Aorta (tissue), 5 donors: ENCODE results near the gene UTP25. TPM values are rescaled to one million over a fixed set of nuclear protein-coding genes. Genes with fewer than 3 reads are reported as not detected.

Experiments
- ATAC-seq: fragments of 200-7000 bp; cut with Tn5 transposase; one replicate; pipeline ENCODE4 v1.9.1; 2022; ENCODE audit warnings: moderate library complexity; ENCODE audit not compliant: low FRiP score
- DNase-seq, 2 donors: peaks; one replicate each; pipeline ENCODE4 v3.0.0-alpha.2; 2020
- H3K27ac ChIP-seq, 2 donors: one replicate each; pipeline ENCODE4 v1.5.1; 2013; ENCODE audit warnings: low read length in 2 of 2, mild to moderate bottlenecking in 2 of 2, moderate library complexity in 2 of 2, control low read depth in 1 of 2, inconsistent platforms in 1 of 2, low read depth in 1 of 2
- H3K27me3 ChIP-seq, 2 donors: one replicate each; pipeline ENCODE4 v1.6.1; 2013; ENCODE audit warnings: control low read depth in 1 of 2, low read length in 1 of 2, mild to moderate bottlenecking in 1 of 2, moderate library complexity in 1 of 2; ENCODE audit not compliant: insufficient read depth in 2 of 2, control insufficient read depth in 1 of 2
- H3K36me3 ChIP-seq, 2 donors: one replicate each; pipeline ENCODE4 v1.6.1; 2013; ENCODE audit warnings: control low read depth in 1 of 2, low read length in 1 of 2, mild to moderate bottlenecking in 1 of 2; ENCODE audit not compliant: insufficient read depth in 2 of 2, control insufficient read depth in 1 of 2
- H3K4me1 ChIP-seq, 2 donors: one replicate each; pipeline ENCODE4 v1.6.1; 2013; ENCODE audit warnings: low read length in 2 of 2, control low read depth in 1 of 2, mild to moderate bottlenecking in 1 of 2, moderate library complexity in 1 of 2; ENCODE audit not compliant: insufficient read depth in 2 of 2, control insufficient read depth in 1 of 2
- H3K4me3 ChIP-seq, 2 donors: one replicate each; pipeline ENCODE4 v1.5.1; 2013; ENCODE audit warnings: low read length in 2 of 2, control low read depth in 1 of 2, mild to moderate bottlenecking in 1 of 2
- H3K9me3 ChIP-seq: one replicate; pipeline ENCODE4 v1.6.1; 2013; ENCODE audit warnings: mild to moderate bottlenecking, low read length; ENCODE audit not compliant: control insufficient read depth
- WGBS, 2 donors: extraction: QIAGEN DNeasy Blood & Tissue Kit; methylation state at CpG; one replicate each; pipeline ENCODE4 v1.1.7; 2013; 5-methylcytosine and 5-hydroxymethylcytosine counted together
- intact Hi-C, 2 donors: fragments of 100-400 bp; cut with DNase I; formaldehyde crosslinking; loops; one replicate each; pipeline versions ENCODE4 v1.14.2 to v1.15.0; 2022
- polyA plus RNA-seq, 2 donors: library from polyadenylated mRNA; stranded (reverse); fragments of 200-250 nt; gene quantifications; one replicate each; pipeline ENCODE4 v1.2.3, GENCODE V29; 2013
- total RNA-seq, 2 donors: library from RNA; stranded (reverse); fragmentation: NEBNext Ultra II Directional; extraction: Animal tissue kit (Norgen Biotek cat#: 25700); gene quantifications; one replicate each; pipeline ENCODE4 v1.2.1, GENCODE V29; 2021
- donor health status: healthy with polysubstance abuse.
- donor health status: Bipolar disorder and iron deficiency.
- donor health status: DM: no; HTN: no; CAD: no.
- donor health status: DM: no; HTN: no; CAD: no.
- donor health status: DM: yes; HTN: yes; CAD: no.

The UTP25 gene
- total and polyA plus RNA-seq, 4 donors, result 0.50 to 8.1 (median 5.1) TPM

DNA sequence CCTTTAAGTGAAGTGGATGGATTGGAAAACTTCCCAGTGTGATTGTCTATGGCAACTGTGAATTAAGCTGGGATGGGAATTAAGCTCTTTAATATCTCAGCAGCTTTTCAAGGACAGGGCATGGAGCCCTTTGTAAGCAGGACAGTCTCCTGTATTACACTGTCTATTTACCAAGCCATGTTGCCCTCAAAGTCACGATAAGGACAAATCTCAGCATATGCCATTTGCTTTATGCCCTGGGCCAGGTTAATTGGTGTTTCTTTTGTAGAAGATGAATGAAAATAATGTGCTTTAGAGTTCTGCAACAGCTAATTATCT lies 17.6 kb downstream of the UTP25 start:
- 83 to 91% methylated on average over 1 of the region's 1 CpG for WGBS, 2 donors
- Histone ChIP-seq H3K27me3 (no peaks in the 10 kb centered on the region), H3K4me1 (no peaks in the 10 kb centered on the region), H3K27ac (no peak overlapping the region), H3K36me3 (peaks cover 9 to 11% of the 10 kb centered on the region in 2 donors), H3K9me3 (no peaks in the 10 kb centered on the region), H3K4me3 (no peak overlapping the region)
- DNase-seq (no peak), ATAC-seq (no peak)
- intact Hi-C loops, result no loop called here

DNA sequence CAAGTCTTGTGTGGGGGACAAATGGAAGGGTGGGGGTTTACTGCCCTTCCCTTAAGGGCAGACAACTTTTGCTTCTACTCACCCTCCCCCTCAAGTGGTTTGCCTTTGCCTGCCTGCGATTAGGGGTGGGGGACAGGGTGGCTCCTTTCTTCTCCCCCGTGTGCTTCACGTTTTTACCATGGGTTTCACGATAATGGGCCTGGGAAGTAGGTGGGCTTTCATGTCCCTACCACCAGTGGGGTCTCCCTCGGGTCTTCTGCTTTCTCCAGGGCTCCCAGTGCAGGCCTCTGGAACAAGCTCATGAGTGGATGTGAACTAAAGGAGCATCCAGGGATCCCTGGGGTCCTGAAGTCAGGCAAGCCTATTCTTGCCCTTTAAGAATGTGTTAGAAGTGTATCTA lies 21.6 kb downstream of the UTP25 start:
- Histone ChIP-seq H3K36me3 (peaks cover 4 to 5% of the 10 kb centered on the region in 2 donors), H3K4me1 (no peaks in the 10 kb centered on the region), H3K27me3 (no peaks in the 10 kb centered on the region), H3K4me3 (no peak overlapping the region), H3K27ac (no peak overlapping the region), H3K9me3 (no peaks in the 10 kb centered on the region)
- DNase-seq, result no peak
- no peak for ATAC-seq
- WGBS, 2 donors, result 86 to 88% methylated on average over 5 of the region's 5 CpGs
- intact Hi-C loops, result no loop called here

DNA sequence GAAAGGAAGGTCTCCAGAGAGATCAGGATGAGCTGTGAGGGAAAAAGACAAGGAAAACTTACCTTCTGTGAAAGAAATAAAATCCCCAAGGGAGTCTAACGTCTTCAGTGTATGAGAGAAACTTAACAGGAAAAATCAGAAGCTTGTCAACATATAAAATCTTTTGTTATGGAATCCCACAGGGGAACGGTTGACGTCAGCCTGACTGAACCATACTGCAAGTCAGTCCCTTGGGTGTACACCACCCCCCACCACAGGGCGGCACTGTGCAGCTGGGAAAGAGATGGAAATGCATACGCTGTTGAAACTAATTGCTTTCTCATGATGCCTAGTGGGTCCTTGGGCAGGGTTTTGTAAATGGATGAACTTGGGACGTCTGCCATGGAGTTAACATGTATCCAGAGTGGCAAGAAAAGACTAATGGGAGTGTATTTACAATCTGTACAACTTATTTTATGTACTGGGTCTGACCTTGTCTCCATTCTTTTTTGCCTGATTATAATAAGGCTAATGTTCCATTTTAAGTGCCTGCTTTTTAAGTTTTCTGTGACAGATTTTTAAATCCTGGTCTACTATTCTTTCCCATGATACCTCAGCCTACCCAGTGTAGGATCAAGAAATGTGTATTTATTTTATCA lies 22.7 kb downstream of the UTP25 start:
- intact Hi-C loops, result no loop called here
- 46 to 58% methylated on average over 6 of the region's 6 CpGs for WGBS, 2 donors
- peaks cover 3 to 5% of the 10 kb centered on the region in 2 donors for H3K36me3 ChIP-seq

DNA sequence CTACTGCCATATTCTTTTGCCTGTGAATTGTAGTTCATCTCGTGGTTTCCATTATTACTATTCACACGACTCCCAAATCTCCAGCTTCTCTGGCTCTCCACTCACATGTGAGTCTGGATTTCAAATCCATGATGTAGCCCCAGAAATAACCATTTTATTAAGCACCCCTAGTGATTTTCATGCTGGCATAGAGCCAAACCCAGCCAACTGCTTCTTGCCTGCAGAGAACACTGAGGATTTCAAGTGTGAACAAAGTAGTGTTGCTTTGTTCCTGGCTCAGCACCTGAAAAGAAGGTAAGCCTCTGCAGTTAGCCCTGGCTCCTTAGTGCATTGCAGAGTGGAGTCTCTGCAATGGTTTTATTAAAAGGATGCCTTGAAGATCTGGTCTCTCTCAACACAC lies 25.9 kb downstream of the UTP25 start:
- 95 to 96% methylated on average over 2 of the region's 2 CpGs for WGBS, 2 donors
- Histone ChIP-seq H3K4me3 (no peak overlapping the region), H3K4me1 (no peaks in the 10 kb centered on the region), H3K36me3 (peaks cover 3 to 5% of the 10 kb centered on the region in 2 donors), H3K27ac (no peak overlapping the region), H3K27me3 (no peaks in the 10 kb centered on the region), H3K9me3 (no peaks in the 10 kb centered on the region)
- no peak for ATAC-seq
- intact Hi-C loops, result no loop called here
- DNase-seq, result no peak

More for the DNA sequence above, 22.7 kb downstream of the UTP25 start:
- Histone ChIP-seq H3K27me3 (no peaks in the 10 kb centered on the region), H3K4me1 (no peaks in the 10 kb centered on the region), H3K4me3 (no peak overlapping the region), H3K9me3 (no peaks in the 10 kb centered on the region), H3K27ac (no peak overlapping the region)
- ATAC-seq (no peak), DNase-seq (no peak)

DNA sequence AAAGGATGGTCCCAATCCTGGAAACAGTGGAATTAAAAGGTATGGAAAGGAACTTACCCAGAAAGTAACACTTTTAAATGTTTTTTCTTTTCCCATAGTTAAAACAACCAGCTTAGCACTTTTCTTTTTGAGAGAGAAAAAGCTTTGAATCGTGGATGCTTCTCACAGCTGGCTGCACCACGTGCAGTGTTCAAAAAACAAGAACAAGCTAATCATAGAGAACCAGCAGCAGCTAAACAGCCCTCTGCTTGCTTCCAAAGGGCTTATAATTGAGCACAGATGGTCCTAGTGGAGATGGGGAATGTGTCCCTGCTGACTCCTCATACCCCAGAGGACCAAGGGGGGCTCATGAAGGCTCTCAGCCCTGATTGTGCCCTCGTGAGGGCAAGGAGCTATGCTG lies 26.4 kb downstream of the UTP25 start:
- no peaks in the 10 kb centered on the region for H3K4me1 ChIP-seq
- H3K27ac ChIP-seq, result no peak overlapping the region
- peaks cover 2 to 3% of the 10 kb centered on the region in 2 donors for H3K36me3 ChIP-seq
- DNase-seq, result no peak
- no peaks in the 10 kb centered on the region for H3K9me3 ChIP-seq
- intact Hi-C loops, result no loop called here
- 48 to 80% methylated on average over 3 of the region's 3 CpGs for whole genome bisulfite sequencing, 2 donors
- no peaks in the 10 kb centered on the region for H3K27me3 ChIP-seq
- no peak overlapping the region for H3K4me3 ChIP-seq
- no peak for ATAC-seq

DNA sequence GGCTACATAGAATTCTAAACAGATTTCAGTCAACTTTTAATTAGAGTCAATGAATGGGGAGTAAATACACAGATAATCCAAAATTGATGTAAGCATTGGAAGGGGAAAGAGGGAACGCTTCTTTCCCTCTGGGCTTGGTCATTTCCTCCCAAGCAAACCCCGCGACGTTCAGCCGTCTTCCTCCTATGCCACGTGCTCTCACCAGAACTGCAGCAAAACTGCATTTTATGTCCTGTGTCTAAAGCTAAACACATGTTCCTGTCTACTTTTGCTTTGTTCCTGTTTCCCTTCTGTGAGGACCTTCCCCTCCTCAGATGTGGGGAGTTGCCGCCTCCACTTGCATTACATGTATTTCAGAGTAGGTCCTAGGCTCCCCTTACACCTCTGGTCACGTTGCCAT lies 27.2 kb downstream of the UTP25 start:
- ATAC-seq (no peak), DNase-seq (no peak)
- intact Hi-C loops, result no loop called here
- Histone ChIP-seq H3K9me3 (no peaks in the 10 kb centered on the region), H3K27me3 (no peaks in the 10 kb centered on the region), H3K4me1 (no peaks in the 10 kb centered on the region), H3K36me3 (peaks cover 2 to 3% of the 10 kb centered on the region in 2 donors), H3K27ac (no peak overlapping the region), H3K4me3 (no peak overlapping the region)
- WGBS, 2 donors, result 83 to 84% methylated on average over 8 of the region's 8 CpGs

DNA sequence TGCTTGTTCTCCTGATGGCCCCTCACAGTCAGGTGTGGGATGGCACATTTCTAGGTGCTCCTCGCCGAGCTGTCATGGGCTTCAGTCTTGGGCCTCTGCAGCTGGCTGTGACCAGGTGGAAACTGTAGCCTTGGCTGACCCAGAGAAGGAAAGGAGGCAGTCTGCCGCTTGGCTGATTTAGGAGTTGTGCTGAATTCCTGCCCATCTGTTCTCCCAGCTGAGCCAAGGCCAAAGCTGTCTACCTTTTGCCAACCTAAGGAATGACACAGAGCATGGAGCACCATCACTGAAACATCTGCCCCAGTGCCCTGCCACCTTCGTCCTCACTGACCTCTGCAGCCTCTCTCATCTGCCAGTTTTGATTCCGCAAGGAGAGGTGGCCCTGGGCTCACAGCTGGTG lies 27.9 kb downstream of the UTP25 start:
- WGBS, 2 donors, result 83 to 85% methylated on average over 5 of the region's 5 CpGs
- ATAC-seq, result no peak
- no peak for DNase-seq
- H3K36me3 ChIP-seq, result peaks cover 2 to 3% of the 10 kb centered on the region in 2 donors
- H3K27me3 ChIP-seq, result no peaks in the 10 kb centered on the region
- intact Hi-C loops, result no loop called here
- H3K27ac ChIP-seq, result no peak overlapping the region
- H3K9me3 ChIP-seq, result no peaks in the 10 kb centered on the region
- H3K4me3 ChIP-seq, result no peak overlapping the region
- no peaks in the 10 kb centered on the region for H3K4me1 ChIP-seq

DNA sequence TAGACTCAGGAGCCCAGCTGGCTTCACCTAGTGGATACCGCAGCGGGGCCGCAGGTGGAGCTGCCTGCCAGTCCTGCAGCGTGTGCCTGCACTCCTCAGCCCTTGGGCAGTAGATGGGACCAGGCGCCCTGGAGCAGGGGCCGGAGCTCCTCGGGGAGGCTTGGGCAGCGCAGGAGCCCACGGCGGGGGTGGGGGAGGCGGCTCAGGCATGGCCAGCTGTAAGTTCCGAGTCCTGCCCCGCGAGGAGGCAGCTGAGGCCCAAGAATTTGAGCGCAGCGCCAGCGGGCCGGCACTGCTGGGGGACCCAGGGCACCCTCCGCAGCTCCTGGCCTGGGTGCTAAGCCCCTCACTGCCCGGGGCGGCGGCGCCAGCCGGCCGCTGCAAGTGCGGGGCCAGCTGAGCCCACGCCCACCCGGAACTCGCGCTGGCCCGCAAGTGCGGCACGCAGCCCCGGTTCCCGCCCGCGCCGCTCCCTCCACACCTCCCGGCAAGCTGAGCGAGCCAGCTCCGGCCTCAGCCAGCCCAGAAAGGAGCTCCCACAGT lies 30.9 kb downstream of the UTP25 start:
- WGBS, 2 donors, result 93 to 96% methylated on average over 36 to 41 of the region's 41 CpGs
- no peak overlapping the region for H3K4me3 ChIP-seq
- peaks cover 2 to 3% of the 10 kb centered on the region in 2 donors for H3K36me3 ChIP-seq
- no peak overlapping the region for H3K27ac ChIP-seq
- no peaks in the 10 kb centered on the region for H3K4me1 ChIP-seq
- H3K27me3 ChIP-seq, result no peaks in the 10 kb centered on the region
- no peak for DNase-seq
- no peak for ATAC-seq
- H3K9me3 ChIP-seq, result no peaks in the 10 kb centered on the region
- intact Hi-C loops, result no loop called here

DNA sequence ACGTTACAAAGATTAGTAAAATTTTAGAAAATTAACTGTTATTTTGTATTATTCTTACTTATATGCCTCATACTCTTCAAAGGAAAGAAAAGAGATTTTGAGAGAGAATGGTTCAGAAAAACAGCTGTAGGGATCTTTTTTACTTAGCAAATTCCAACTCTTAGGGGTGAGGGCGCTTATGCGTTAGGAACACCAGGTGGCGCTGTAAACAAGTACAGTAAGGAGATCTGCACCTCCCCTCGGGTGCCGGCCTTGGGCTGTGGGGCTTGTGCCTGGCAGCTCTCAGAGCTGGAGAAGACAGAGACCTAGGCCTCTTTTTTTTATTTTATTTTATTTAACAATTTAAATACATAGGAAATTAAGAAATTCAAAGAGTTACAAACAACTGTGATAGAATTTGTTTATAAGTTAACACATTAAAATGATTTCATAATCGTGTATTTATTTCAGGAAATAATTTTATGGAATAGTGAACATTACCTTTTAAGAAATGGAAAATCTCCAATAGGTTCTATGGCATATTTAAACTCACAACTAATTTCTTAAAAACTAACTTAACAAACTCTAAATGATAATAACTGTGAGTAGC lies 32.6 kb downstream of the UTP25 start:
- 15% methylated on average over 7 of the region's 7 CpGs for WGBS, 2 donors
- Histone ChIP-seq H3K27ac (no peak overlapping the region), H3K4me1 (no peaks in the 10 kb centered on the region), H3K36me3 (no peaks in the 10 kb centered on the region), H3K27me3 (no peaks in the 10 kb centered on the region), H3K4me3 (no peak overlapping the region), H3K9me3 (no peaks in the 10 kb centered on the region)
- ATAC-seq (no peak), DNase-seq (peak; percentile 78 to 85)
- intact Hi-C loops, result loop anchor here (5.0 to 10.0 kb wide), 2 partner anchors 124 to 132 kb away; no protein-coding TSS in a partner anchor
